Vagina (tissue), 2 donors: Measurements from ENCODE around the gene USP17L20.
"Not testable (repeated sequence)": the region's sequence is repeated elsewhere in the genome, so short reads cannot be mapped to it uniquely, and the experiment has no call there.

ENCODE experiments used
- POLR2A ChIP-seq, 2 donors: fragments of 450-650 bp; IDR thresholded peaks; one replicate each; pipeline ENCODE4 v1.6.1; 2017; ENCODE audit warnings: antibody characterized with exemption in 2 of 2, mild to moderate bottlenecking in 2 of 2, moderate library complexity in 2 of 2
- TF ChIP-seq, protein P1 (sequence below), 3 experiments: fragments of 450-650 bp in 2 of 3; fragments of 200-600 bp in 1 of 3; sonication (generic) in 1 of 3; IDR thresholded peaks; one replicate each; pipeline ENCODE4 v1.5.1; 2017 to 2019; ENCODE audit warnings: antibody characterized with exemption in 3 of 3, mild to moderate bottlenecking in 2 of 3, moderate library complexity in 2 of 3

DNA sequence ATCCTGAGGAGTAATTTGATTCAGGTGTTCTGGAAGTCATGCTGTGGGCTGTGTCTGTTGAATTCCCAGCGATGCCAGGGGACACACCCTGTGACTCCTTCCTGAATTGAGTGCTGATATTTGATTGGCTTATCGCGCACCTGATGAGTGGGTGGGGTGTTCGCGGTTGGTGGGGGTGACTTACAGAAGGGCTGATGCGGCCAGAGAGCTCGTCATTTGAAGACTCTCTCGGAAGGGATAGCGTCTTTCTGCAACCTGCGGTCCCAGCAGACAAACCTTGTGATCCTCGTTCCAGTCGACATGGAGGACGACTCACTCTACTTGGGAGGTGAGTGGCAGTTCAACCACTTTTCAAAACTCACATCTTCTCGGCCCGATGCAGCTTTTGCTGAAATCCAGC lies 23.8 kb upstream of the USP17L20 start, which contains the start of gene USP17L15:
- not testable (repeated sequence) for TF ChIP-seq POLR2A (IDR thresholded peaks at IDR 0.05)
- TF ChIP-seq, protein P1, sequence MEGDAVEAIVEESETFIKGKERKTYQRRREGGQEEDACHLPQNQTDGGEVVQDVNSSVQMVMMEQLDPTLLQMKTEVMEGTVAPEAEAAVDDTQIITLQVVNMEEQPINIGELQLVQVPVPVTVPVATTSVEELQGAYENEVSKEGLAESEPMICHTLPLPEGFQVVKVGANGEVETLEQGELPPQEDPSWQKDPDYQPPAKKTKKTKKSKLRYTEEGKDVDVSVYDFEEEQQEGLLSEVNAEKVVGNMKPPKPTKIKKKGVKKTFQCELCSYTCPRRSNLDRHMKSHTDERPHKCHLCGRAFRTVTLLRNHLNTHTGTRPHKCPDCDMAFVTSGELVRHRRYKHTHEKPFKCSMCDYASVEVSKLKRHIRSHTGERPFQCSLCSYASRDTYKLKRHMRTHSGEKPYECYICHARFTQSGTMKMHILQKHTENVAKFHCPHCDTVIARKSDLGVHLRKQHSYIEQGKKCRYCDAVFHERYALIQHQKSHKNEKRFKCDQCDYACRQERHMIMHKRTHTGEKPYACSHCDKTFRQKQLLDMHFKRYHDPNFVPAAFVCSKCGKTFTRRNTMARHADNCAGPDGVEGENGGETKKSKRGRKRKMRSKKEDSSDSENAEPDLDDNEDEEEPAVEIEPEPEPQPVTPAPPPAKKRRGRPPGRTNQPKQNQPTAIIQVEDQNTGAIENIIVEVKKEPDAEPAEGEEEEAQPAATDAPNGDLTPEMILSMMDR (IDR thresholded peaks at IDR 0.05), result not testable (repeated sequence)
